Pancreas (tissue), 10 donors: ENCODE measurements around the gene ADAMTS15. TPM values are rescaled to one million over a fixed set of nuclear protein-coding genes. Genes with fewer than 3 reads are reported as not detected.

ENCODE experiments used
- ATAC-seq, 4 donors: fragments of 200-7000 bp; cut with Tn5 transposase; one replicate each; pipeline versions ENCODE4 v1.8.0 to v1.9.1; 2020; ENCODE audit warnings: mild to moderate bottlenecking in 4 of 4, moderate library complexity in 4 of 4
- DNase-seq, 6 donors: peaks; one replicate each; pipeline ENCODE4 v3.0.0-alpha.2; 2020
- FAIRE-seq: peaks from 2 replicates; lab custom pipeline; 2012; peaks lifted over from hg19 to GRCh38; lab: Jason Lieb, UNC
- H3K27ac ChIP-seq, 4 donors: fragments of 200-600 bp; sonication (generic); 1 replicate in 3 of 4; 2 replicates in 1 of 4; pipeline versions ENCODE4 v1.5.0 to v1.8.0; 2020
- H3K27me3 ChIP-seq, 4 donors: fragments of 200-600 bp; one replicate each; pipeline ENCODE4 v1.8.0; 2021
- H3K36me3 ChIP-seq, 3 donors: fragments of 200-600 bp; sonication (generic) in 1 of 3; one replicate each; pipeline versions ENCODE4 v1.5.0 to v1.8.0; 2020 to 2021
- H3K4me1 ChIP-seq, 3 donors: fragments of 200-600 bp; one replicate each; pipeline ENCODE4 v1.8.0; 2021
- H3K4me3 ChIP-seq, 4 donors: fragments of 200-600 bp; sonication (generic) in 2 of 4; one replicate each; pipeline versions ENCODE4 v1.5.0 to v1.8.0; 2020 to 2021
- H3K9me3 ChIP-seq, 4 donors: fragments of 200-600 bp; one replicate each; pipeline ENCODE4 v1.8.0; 2021
- CTCF ChIP-seq, 4 donors: fragments of 200-600 bp; sonication (generic) in 3 of 4; IDR thresholded peaks; one replicate each; pipeline versions ENCODE4 v1.5.0 to v1.8.0; 2021; ENCODE audit warnings: antibody characterized with exemption in 4 of 4
- WGBS, 2 donors: extraction: QIAGEN DNeasy Blood & Tissue Kit; methylation state at CpG; one replicate each; pipeline ENCODE4 v1.1.7; 2013; 5-methylcytosine and 5-hydroxymethylcytosine counted together
- intact Hi-C, 3 donors: fragments of 100-400 bp; cut with DNase I; formaldehyde crosslinking; loops; one replicate each; pipeline versions ENCODE4 v1.11.1 to v1.14.2; 2022
- polyA plus RNA-seq, 2 donors: library from polyadenylated mRNA; stranded (reverse); fragments of 200-250 nt; gene quantifications; one replicate each; pipeline ENCODE4 v1.2.3, GENCODE V29; 2013
- total RNA-seq, 6 donors: library from RNA; stranded (reverse); fragmentation: NEBNext Ultra II Directional in 4 of 6; extraction: Animal tissue kit (Norgen Biotek cat#: 25700) in 4 of 6; gene quantifications; one replicate each; pipeline versions ENCODE4 v1.2.1 to v1.2.4, GENCODE V29; 2021 to 2023
- donor health status: healthy with polysubstance abuse.
- donor health status: DM: no; HTN: no; CAD: no; lungs with moderate emphysema.
- donor health status: DM: no; HTN: no; CAD: no.
- donor health status: control.
- donor health status: control.
- donor health status: Bipolar disorder and iron deficiency.
- donor health status: DM: yes; HTN: yes; CAD: no.
- donor health status: DM: no; HTN: no; CAD: no.
- donor health status: DM: no; HTN: no; CAD: no.
- donor health status: DM: yes; HTN: yes; CAD: no.

Gene ADAMTS15
- total and polyA plus RNA-seq, 8 donors = 0.14 to 1.2 (median 0.78) TPM

- 75 to 84% methylated on average over 7 of the region's 7 CpGs for WGBS, 2 donors
- ATAC-seq (no peak), DNase-seq (no peak), FAIRE-seq (no peak)
- Histone ChIP-seq H3K36me3 (no peaks in the 10 kb centered on the region), H3K4me3 (no peak overlapping the region), H3K9me3 (no peaks in the 10 kb centered on the region), H3K27ac (no peak overlapping the region), H3K27me3 (no peaks in the 10 kb centered on the region), H3K4me1 (no peaks in the 10 kb centered on the region)
- intact Hi-C loops = loop anchor here in 1 of 3 donors (10.0 kb wide), 1 partner anchor 206 kb away; no protein-coding TSS in a partner anchor
- no peak for TF ChIP-seq CTCF (IDR thresholded peaks at IDR 0.05)
Observed at GRCh38 chr11:130421199-130421585, 27.3 kb upstream of the ADAMTS15 start.

DNA sequence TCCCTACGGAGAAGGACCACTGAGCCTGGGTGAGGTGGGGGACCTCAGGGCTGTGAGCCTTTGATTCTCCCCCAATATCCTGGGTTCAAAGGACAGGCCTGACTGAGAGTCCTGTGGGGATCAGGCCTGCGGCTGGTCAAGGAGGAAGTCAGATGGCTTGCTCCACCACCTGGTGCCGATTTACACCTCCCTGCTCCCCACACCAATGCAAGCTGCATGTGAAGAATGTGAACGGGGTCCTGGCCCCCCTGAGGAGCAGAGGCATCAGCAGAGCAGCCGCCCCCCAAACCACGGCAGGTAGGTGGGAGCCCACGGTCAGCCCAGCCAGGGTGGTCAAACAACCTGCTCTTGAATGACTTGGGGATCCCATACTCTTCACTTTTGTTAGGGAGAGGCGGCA, 26.7 kb upstream of the ADAMTS15 start:
- no peak for DNase-seq
- no peak for ATAC-seq
- intact Hi-C loops = loop anchor here in 1 of 3 donors (10.0 kb wide), 1 partner anchor 207 kb away; no protein-coding TSS in a partner anchor
- no peak for FAIRE-seq
- no peak for TF ChIP-seq CTCF (IDR thresholded peaks at IDR 0.05)
- H3K4me3 ChIP-seq = no peak overlapping the region
- no peaks in the 10 kb centered on the region for H3K9me3 ChIP-seq
- H3K4me1 ChIP-seq = no peaks in the 10 kb centered on the region
- 77 to 85% methylated on average over 8 of the region's 8 CpGs for WGBS, 2 donors
- no peak overlapping the region for H3K27ac ChIP-seq
- H3K36me3 ChIP-seq = no peaks in the 10 kb centered on the region
- peaks cover 0 to 3% (median 0%) of the 10 kb centered on the region in 4 donors for H3K27me3 ChIP-seq

DNA sequence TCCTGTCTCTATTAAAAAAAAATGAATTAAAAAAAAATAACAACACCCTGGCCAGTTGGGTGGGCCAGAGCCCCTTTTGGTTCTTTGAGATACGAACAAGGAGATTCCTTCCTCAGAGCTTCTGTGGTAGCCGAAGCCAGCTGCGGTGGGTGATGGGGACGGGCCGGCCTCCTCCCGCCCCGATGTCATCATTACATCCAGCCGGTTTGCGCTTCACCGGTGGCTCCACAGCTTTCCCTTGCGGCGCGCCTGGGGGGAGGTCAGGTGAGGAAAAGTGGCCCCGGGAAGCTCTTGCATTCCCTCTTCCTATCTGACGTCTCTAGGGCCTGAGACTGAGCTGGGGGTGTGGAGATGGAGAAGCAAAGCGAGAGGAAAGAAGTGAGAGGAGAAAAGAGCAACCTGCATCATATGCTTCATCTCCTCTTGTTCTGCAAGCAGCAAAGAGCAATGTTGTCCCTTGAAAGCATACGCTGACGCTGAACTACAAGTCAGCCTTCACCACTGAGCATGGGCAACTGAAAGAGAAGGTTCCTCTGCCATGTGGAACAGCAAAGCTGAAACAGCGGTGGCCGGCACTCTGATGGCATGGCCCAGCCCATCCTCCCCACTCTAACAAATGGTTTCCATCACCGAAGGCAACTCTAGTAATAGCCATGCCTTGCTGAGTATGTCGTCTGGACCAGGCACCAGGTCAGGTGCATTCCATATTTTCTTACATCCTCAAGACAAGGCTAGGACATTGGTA, 26.0 kb upstream of the ADAMTS15 start:
- DNase-seq = no peak
- FAIRE-seq = no peak
- WGBS, 2 donors = 85 to 89% methylated on average over 22 of the region's 22 CpGs
- Histone ChIP-seq H3K4me1 (peaks cover 0 to 1% (median 1%) of the 10 kb centered on the region in 3 donors), H3K4me3 (no peak overlapping the region), H3K27me3 (peaks cover 0 to 5% (median 2%) of the 10 kb centered on the region in 4 donors), H3K36me3 (no peaks in the 10 kb centered on the region), H3K27ac (no peak overlapping the region), H3K9me3 (no peaks in the 10 kb centered on the region)
- no peak for ATAC-seq
- intact Hi-C loops = loop anchor here in 1 of 3 donors (10.0 kb wide), 1 partner anchor 208 kb away; no protein-coding TSS in a partner anchor
- no peak for TF ChIP-seq CTCF (IDR thresholded peaks at IDR 0.05)

DNA sequence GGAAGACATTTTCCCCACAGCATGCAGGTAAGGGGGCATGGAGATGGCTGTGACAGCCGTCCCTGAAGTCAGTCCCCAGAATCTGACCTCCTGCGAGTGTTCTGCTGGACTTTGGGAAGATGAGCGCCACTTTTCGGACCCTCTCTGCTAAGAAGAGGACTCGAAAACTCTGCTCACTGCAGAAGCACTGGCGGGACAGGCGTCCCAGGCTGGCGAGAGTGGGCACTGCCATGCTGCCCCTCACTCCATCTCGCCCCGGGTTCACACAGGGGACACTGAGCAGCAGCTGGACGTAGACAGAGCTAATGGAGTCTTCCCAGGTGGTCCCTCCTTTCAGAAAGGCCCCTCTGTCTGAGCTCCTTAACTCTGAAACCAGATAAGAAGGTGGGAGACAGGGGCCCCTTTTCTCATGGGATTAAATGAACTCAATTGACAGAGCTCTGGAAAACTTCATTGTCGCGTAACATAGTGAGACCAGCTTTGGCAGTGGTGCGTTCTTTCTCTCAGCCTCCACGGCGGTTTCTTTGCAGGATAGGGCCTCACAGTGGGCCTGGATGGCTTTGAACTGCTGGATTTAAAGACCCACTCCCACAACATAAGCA, 24.8 kb upstream of the ADAMTS15 start:
- H3K27ac ChIP-seq = no peak overlapping the region
- peaks cover 0 to 9% (median 5%) of the 10 kb centered on the region in 4 donors for H3K27me3 ChIP-seq
- intact Hi-C loops = loop anchor here in 1 of 3 donors (10.0 kb wide), 1 partner anchor 209 kb away; no protein-coding TSS in a partner anchor
- H3K4me1 ChIP-seq = peaks cover 0 to 5% (median 4%) of the 10 kb centered on the region in 3 donors
- no peak overlapping the region for H3K4me3 ChIP-seq
- FAIRE-seq = no peak
- no peak for ATAC-seq
- WGBS, 2 donors = 77 to 90% methylated on average over 16 of the region's 16 CpGs
- H3K36me3 ChIP-seq = no peaks in the 10 kb centered on the region
- no peaks in the 10 kb centered on the region for H3K9me3 ChIP-seq
- no peak for TF ChIP-seq CTCF (IDR thresholded peaks at IDR 0.05)
- no peak for DNase-seq
